H1 (cell line): ENCODE results near the gene IRX4. TPM values are rescaled to one million over a fixed set of nuclear protein-coding genes. Genes with fewer than 3 reads are reported as not detected.

Source experiments
- CTCF ChIA-PET: fragments of 300-600 bp; sonication (Branson Sonifier 250); formaldehyde crosslinking; loops from one replicate; lab custom pipeline; 2021; ENCODE audit not compliant: partially characterized antibody; lab: Charles Lee
- POLR2A ChIA-PET: fragments of 300-600 bp; sonication (Branson Sonifier 250); formaldehyde crosslinking; loops from one replicate; lab custom pipeline; 2021; ENCODE audit warnings: inconsistent platforms; ENCODE audit not compliant: partially characterized antibody; lab: Charles Lee
- DNase-seq, 2 experiments: peaks; one replicate each; pipeline versions ENCODE4 v3.0.0 to v3.0.0-alpha.2; 2010 to 2022; ENCODE audit warnings: low spot score in 2 of 2, low read depth in 1 of 2, mixed read lengths in 1 of 2
- FAIRE-seq: peaks from 2 replicates; lab custom pipeline; 2011; peaks lifted over from hg19 to GRCh38; lab: Jason Lieb, UNC
- H2AFZ ChIP-seq: 2 replicates; pipeline ENCODE4 v1.8.1; 2012; ENCODE audit warnings: low read length, inconsistent platforms
- H2AK5ac ChIP-seq: 2 replicates; pipeline ENCODE4 v1.6.1; 2013; ENCODE audit warnings: low read depth, low read length
- H2BK120ac ChIP-seq: replicated peaks from 2 replicates; pipeline ENCODE3; 2013; ENCODE audit warnings: low read depth, low read length, inconsistent platforms
- H2BK12ac ChIP-seq: 2 replicates; pipeline ENCODE4 v1.6.1; 2013; ENCODE audit warnings: low read depth, low read length
- H2BK15ac ChIP-seq: 2 replicates; pipeline ENCODE4 v1.6.1; 2013; ENCODE audit warnings: low read length
- H2BK20ac ChIP-seq: 2 replicates; pipeline ENCODE4 v1.6.1; 2013; ENCODE audit warnings: low read length
- H2BK5ac ChIP-seq: 2 replicates; pipeline ENCODE4 v1.6.1; 2013; ENCODE audit warnings: low read depth, low read length
- H3K14ac ChIP-seq: 2 replicates; pipeline ENCODE4 v1.6.1; 2013; ENCODE audit warnings: inconsistent platforms; ENCODE audit not compliant: insufficient read length
- H3K18ac ChIP-seq: 2 replicates; pipeline ENCODE4 v1.6.1; 2013; ENCODE audit warnings: low read length; ENCODE audit errors: extremely low read depth
- H3K23ac ChIP-seq: 2 replicates; pipeline ENCODE4 v1.6.1; 2013; ENCODE audit warnings: inconsistent platforms; ENCODE audit not compliant: insufficient read length
- H3K23me2 ChIP-seq: 2 replicates; pipeline ENCODE4 v1.6.1; 2013; ENCODE audit warnings: low read depth, low read length
- H3K27ac ChIP-seq: 2 replicates; pipeline ENCODE4 v1.6.1; 2011; ENCODE audit warnings: low read depth, low read length, inconsistent platforms
- H3K27me3 ChIP-seq, 4 experiments: replicated peaks in 1 of 4; 1 replicate in 1 of 4; 2 replicates in 3 of 4; pipeline versions ENCODE4 v1.6.1 to v1.8.1; 2011 to 2013; ENCODE audit warnings: low read length in 3 of 4, mild to moderate bottlenecking in 3 of 4, inconsistent platforms in 2 of 4, mixed read lengths in 2 of 4, moderate library complexity in 1 of 4; ENCODE audit not compliant: control insufficient read depth in 3 of 4, insufficient read depth in 3 of 4; ENCODE audit errors: extremely low read depth in 1 of 4
- H3K36me3 ChIP-seq, 4 experiments: 2 replicates each; pipeline versions ENCODE4 v1.6.1 to v1.8.1; 2011 to 2013; ENCODE audit warnings: mild to moderate bottlenecking in 4 of 4, low read length in 3 of 4, moderate library complexity in 2 of 4, control low read depth in 1 of 4, inconsistent platforms in 1 of 4; ENCODE audit not compliant: insufficient read depth in 4 of 4, control insufficient read depth in 2 of 4
- H3K4ac ChIP-seq: replicated peaks from 2 replicates; pipeline ENCODE3; 2013; ENCODE audit warnings: low read length, low read depth, mixed read lengths, inconsistent platforms; ENCODE audit not compliant: insufficient read length
- H3K4me1 ChIP-seq, 4 experiments: replicated peaks in 1 of 4; 1 replicate in 1 of 4; 2 replicates in 3 of 4; pipeline versions ENCODE4 v1.6.1 to v1.8.1; 2011 to 2013; ENCODE audit warnings: low read length in 3 of 4, inconsistent platforms in 2 of 4, mixed read lengths in 1 of 4; ENCODE audit not compliant: insufficient read depth in 4 of 4, control insufficient read depth in 3 of 4
- H3K4me2 ChIP-seq, 2 experiments: 2 replicates each; pipeline versions ENCODE4 v1.6.1 to v1.8.1; 2011 to 2013; ENCODE audit warnings: low read depth in 2 of 2, low read length in 2 of 2, control low read depth in 1 of 2, inconsistent platforms in 1 of 2, mild to moderate bottlenecking in 1 of 2; ENCODE audit not compliant: insufficient read depth in 1 of 2
- H3K4me3 ChIP-seq, 4 experiments: fragments of 200-600, 300-600 bp in 1 of 4; sonication (generic), shearing (Covaris generic), sonication (Bioruptor Twin) in 1 of 4; 2 replicates each; pipeline versions ENCODE4 v1.5.1 to v1.8.1; 2011 to 2016; ENCODE audit warnings: low read length in 4 of 4, low read depth in 3 of 4, control low read depth in 2 of 4, inconsistent platforms in 2 of 4, mild to moderate bottlenecking in 2 of 4, mixed read lengths in 1 of 4, moderate library complexity in 1 of 4; ENCODE audit not compliant: insufficient read depth in 2 of 4; ENCODE audit errors: extremely low read depth in 1 of 4
- H3K56ac ChIP-seq: replicated peaks from 2 replicates; pipeline ENCODE3; 2013; ENCODE audit warnings: low read depth, mild to moderate bottlenecking, mixed read lengths, low read length, inconsistent platforms; ENCODE audit not compliant: insufficient read length
- H3K79me1 ChIP-seq: 2 replicates; pipeline ENCODE4 v1.6.1; 2013; ENCODE audit warnings: low read depth, low read length, control low read depth
- H3K79me2 ChIP-seq, 2 experiments: 2 replicates each; pipeline versions ENCODE4 v1.6.1 to v1.8.1; 2012 to 2013; ENCODE audit warnings: low read length in 2 of 2, mild to moderate bottlenecking in 2 of 2, inconsistent platforms in 1 of 2; ENCODE audit not compliant: insufficient read depth in 2 of 2, control insufficient read depth in 1 of 2
- H3K9ac ChIP-seq, 4 experiments: replicated peaks in 1 of 4; 1 replicate in 1 of 4; 2 replicates in 3 of 4; pipeline versions ENCODE4 v1.6.1 to v1.8.1; 2011 to 2013; ENCODE audit warnings: low read depth in 3 of 4, low read length in 3 of 4, control low read depth in 2 of 4, mild to moderate bottlenecking in 2 of 4, moderate library complexity in 2 of 4, inconsistent platforms in 1 of 4; ENCODE audit errors: extremely low read depth in 1 of 4
- H3K9me3 ChIP-seq, 2 experiments: 2 replicates each; pipeline versions ENCODE4 v1.6.1 to v1.8.1; 2012 to 2013; ENCODE audit warnings: mild to moderate bottlenecking in 2 of 2, moderate library complexity in 2 of 2, control low read depth in 1 of 2, inconsistent platforms in 1 of 2, low read depth in 1 of 2, low read length in 1 of 2, mixed read lengths in 1 of 2; ENCODE audit not compliant: insufficient read depth in 2 of 2
- H4K20me1 ChIP-seq, 2 experiments: replicated peaks in 1 of 2; 2 replicates each; pipeline versions ENCODE3 to v1.8.1; 2011 to 2013; ENCODE audit warnings: inconsistent platforms in 2 of 2, low read length in 2 of 2, mild to moderate bottlenecking in 1 of 2; ENCODE audit not compliant: insufficient read depth in 2 of 2, control insufficient read depth in 1 of 2
- H4K5ac ChIP-seq: 2 replicates; pipeline ENCODE4 v1.6.1; 2013; ENCODE audit warnings: low read length, low read depth, mixed read lengths, inconsistent platforms; ENCODE audit not compliant: insufficient read length
- H4K8ac ChIP-seq: 2 replicates; pipeline ENCODE4 v1.8.0; 2013; ENCODE audit warnings: mild to moderate bottlenecking, moderate library complexity, low read length, inconsistent platforms; ENCODE audit not compliant: insufficient read depth; ENCODE audit errors: extremely low read depth
- H4K91ac ChIP-seq: replicated peaks from 2 replicates; pipeline ENCODE3; 2013; ENCODE audit warnings: low read length, mixed read lengths, inconsistent platforms; ENCODE audit not compliant: insufficient read length
- CBX8 ChIP-seq: fragments of 300-800, 300-1000 bp; sonication (generic); IDR thresholded peaks from 2 replicates; pipeline ENCODE4 v1.7.1; 2016; ENCODE audit warnings: low read depth, low read length, borderline replicate concordance
- FOSL1 ChIP-seq: IDR thresholded peaks from 2 replicates; pipeline ENCODE4 v1.6.1; 2011; ENCODE audit warnings: mild to moderate bottlenecking, low read depth, low read length, moderate library complexity; ENCODE audit not compliant: insufficient read depth
- RNF2 ChIP-seq: fragments of 200-900, 300-1000 bp; sonication (generic); IDR thresholded peaks from 2 replicates; pipeline ENCODE4 v1.7.1; 2016; ENCODE audit warnings: borderline replicate concordance, low read depth, mild to moderate bottlenecking, antibody characterized with exemption, low read length; ENCODE audit not compliant: poor library complexity, severe bottlenecking; ENCODE audit errors: missing control alignments
- SP1 ChIP-seq: IDR thresholded peaks from 2 replicates; pipeline ENCODE4 v1.6.1; 2011; ENCODE audit warnings: low read depth, low read length
- WGBS, 2 experiments: shearing (Covaris generic) in 1 of 2; methylation state at CpG; one replicate each; pipeline versions ENCODE4 v1.1.6 to v1.1.7; 2013 to 2015; ENCODE audit warnings: low lambda C conversion rate in 2 of 2, mixed read lengths in 2 of 2, inconsistent platforms in 1 of 2, low coverage in 1 of 2, missing lambda C conversion rate in 1 of 2; ENCODE audit not compliant: insufficient replicate concordance in 2 of 2, insufficient coverage in 1 of 2, insufficient read length in 1 of 2; ENCODE audit errors: extremely low coverage in 1 of 2, missing lambda C conversion rate in 1 of 2; 5-methylcytosine and 5-hydroxymethylcytosine counted together
- polyA plus RNA-seq, 7 experiments: library from polyadenylated mRNA; depleted of rRNA in 3 of 7; stranded (reverse) in 5 of 7; unstranded in 2 of 7; fragments of >200 nt in 5 of 7; fragments of 200-250 nt in 2 of 7; gene quantifications; 1 replicate in 5 of 7; 2 replicates in 1 of 7; 4 replicates in 1 of 7; pipeline versions ENCODE4 v1.2.1 to v1.2.3, GENCODE V29; 2011 to 2013; ENCODE audit warnings: missing spikeins in 2 of 7, mixed read lengths in 2 of 7
- total RNA-seq: library from RNA; stranded (reverse); fragmentation: NEBNext Ultra II Directional; extraction: Animal tissue kit (Norgen Biotek cat#: 25700); gene quantifications from 2 replicates; pipeline ENCODE4 v1.2.1, GENCODE V29; 2021

The IRX4 gene
- total and polyA plus RNA-seq, 2 of the 8 experiments (the other 6 are each of a cell fraction or from before 2014, with no cell fraction given): 0.45 to 1.2 TPM

DNA sequence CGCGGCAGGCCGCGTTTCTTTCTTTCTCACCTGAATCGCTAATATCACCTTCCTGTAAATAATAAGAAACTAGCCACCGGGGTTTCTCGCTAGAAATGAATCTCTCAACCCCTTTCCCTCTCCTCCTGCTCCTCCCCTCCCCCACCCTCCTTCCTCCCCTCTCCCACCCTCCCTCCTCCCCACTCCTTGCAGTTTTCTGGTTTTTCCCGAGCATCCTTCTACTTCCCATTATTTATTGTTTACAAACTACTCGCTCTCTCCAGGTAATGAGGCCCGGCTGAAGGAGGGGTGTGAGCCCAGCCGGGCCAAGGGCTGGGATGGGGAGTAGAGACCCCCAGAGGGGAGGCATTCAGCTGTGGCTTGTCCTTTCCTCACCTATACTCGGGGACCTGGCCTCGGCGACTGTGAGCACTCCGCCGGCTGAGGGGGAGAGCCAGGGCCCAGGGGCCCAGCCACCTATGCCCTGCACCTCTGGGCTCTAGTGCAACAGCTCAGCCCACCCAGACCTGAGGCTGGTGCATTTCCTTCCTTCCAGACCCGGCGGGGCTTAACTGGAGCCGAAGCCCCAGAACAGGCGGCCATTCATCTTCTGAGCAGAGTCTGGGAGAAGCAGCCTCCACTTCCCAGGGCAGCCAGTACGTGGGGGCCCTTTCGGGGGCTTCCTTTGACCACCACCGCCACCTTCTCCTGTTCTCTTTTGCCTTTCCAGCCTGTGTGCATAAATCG is 2.1 kb upstream of the IRX4 start:
- DNase-seq (no peak), FAIRE-seq (no peak)
- Histone ChIP-seq H3K36me3 (peaks cover 0 to 3% (median 0%) of the 10 kb centered on the region in 4 experiments; a peak in 1 of 8 replicates), H3K18ac (peak overlapping the region; percentile 48), H2BK120ac (no peak overlapping the region), H3K79me1 (no peaks in the 10 kb centered on the region), H3K4me3 (peak overlapping the region in 3 of 4 experiments; percentile 15 to 62 (median 21); a peak in 4 of 8 replicates), H3K4ac (no peak overlapping the region), H4K20me1 (peaks cover 7 to 17% of the 10 kb centered on the region in 2 experiments), H3K27me3 (peaks cover 69 to 99% (median 94%) of the 10 kb centered on the region in 4 experiments), H2BK12ac (peak overlapping the region; percentile 27; the same call in 1 of the 2 replicates), H3K9ac (no peak overlapping the region), H3K23ac (no peak overlapping the region), H3K79me2 (no peaks in the 10 kb centered on the region), H2BK15ac (0 out of 2 replicates have a peak overlapping the region, but pooled peaks have one; percentile 46), H3K27ac (no peak overlapping the region), H3K9me3 (no peaks in the 10 kb centered on the region; a peak in 1 of 4 replicates), H3K56ac (no peak overlapping the region), H4K8ac (no peak overlapping the region; the same call in 1 of the 2 replicates), H3K14ac (no peak overlapping the region), H3K23me2 (peaks cover 27% of the 10 kb centered on the region; the same call in 1 of the 2 replicates), H2BK5ac (no peak overlapping the region; the same call in 1 of the 2 replicates), H2AFZ (no peak overlapping the region), H2BK20ac (no peak overlapping the region), H2AK5ac (no peak overlapping the region), H3K4me1 (peaks cover 3 to 56% (median 32%) of the 10 kb centered on the region in 4 experiments), H3K4me2 (peak overlapping the region; percentile 73 to 83), H4K5ac (no peak overlapping the region), H4K91ac (no peak overlapping the region)
- WGBS, 2 experiments: 5% methylated on average over 14 of the region's 24 CpGs; no CpG with 5 or more reads in 1 of the 2 experiments
- TF ChIP-seq CBX8: 0 out of 2 replicates have a peak, but pooled peaks have one; percentile 46
- peak; percentile 11 for TF ChIP-seq RNF2
- no peak for TF ChIP-seq FOSL1
- 0 out of 2 replicates have a peak, but pooled peaks have one; percentile 13 for TF ChIP-seq SP1
- CTCF ChIA-PET: interaction anchor here (0.9 to 1.8 kb wide), 5 partner anchors 8 to 142 kb away, joined by 3 to 6 read pairs (median 4); no protein-coding TSS in a partner anchor
- POLR2A ChIA-PET: interaction anchor here (0.8 kb wide), 1 partner anchor 9 kb away, joined by 3 read pairs; no protein-coding TSS in a partner anchor
